Measurements from ENCODE around the gene GID8. TPM values are rescaled to one million over a fixed set of nuclear protein-coding genes. Genes with fewer than 3 reads are reported as not detected.

Gene GID8
- total and polyA plus RNA-seq, 2 experiments from 2014 or later, result 41.8 to 106 TPM

DNA sequence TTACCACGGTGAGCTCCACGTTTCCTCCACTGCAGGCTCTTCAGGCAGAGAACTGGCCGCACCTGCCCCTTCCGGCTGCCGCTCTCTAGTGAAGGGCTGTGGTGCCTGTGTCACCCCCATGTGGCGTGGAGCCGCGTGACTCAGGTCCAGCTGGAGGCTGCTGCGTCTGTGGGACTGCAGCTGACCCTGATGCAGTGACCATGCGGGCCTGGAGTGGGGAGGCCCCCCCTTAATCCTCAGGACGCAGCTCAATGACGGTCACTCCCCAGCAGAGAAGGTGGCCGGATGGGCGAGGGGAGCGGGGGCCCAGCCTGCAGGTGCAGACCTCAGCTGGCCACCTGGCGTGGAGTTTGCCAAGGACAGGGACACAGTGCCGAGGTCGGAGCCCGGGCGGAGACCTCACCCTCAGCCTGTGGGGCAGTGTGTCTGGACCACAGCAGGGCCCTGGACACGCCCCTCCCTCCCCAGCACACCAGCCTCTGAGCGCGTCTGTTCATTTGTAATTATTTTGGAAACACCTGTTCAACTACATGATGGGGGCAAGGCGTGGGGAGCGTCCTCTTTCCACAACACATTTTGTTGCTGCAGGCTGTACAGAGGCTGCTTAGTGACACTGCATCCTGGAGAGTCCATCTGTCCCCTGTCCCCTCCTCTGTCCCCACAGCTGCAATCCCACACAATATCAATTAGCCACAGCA, 58.1 kb downstream of the GID8 start (continued):
- TF ChIP-seq, protein P1, sequence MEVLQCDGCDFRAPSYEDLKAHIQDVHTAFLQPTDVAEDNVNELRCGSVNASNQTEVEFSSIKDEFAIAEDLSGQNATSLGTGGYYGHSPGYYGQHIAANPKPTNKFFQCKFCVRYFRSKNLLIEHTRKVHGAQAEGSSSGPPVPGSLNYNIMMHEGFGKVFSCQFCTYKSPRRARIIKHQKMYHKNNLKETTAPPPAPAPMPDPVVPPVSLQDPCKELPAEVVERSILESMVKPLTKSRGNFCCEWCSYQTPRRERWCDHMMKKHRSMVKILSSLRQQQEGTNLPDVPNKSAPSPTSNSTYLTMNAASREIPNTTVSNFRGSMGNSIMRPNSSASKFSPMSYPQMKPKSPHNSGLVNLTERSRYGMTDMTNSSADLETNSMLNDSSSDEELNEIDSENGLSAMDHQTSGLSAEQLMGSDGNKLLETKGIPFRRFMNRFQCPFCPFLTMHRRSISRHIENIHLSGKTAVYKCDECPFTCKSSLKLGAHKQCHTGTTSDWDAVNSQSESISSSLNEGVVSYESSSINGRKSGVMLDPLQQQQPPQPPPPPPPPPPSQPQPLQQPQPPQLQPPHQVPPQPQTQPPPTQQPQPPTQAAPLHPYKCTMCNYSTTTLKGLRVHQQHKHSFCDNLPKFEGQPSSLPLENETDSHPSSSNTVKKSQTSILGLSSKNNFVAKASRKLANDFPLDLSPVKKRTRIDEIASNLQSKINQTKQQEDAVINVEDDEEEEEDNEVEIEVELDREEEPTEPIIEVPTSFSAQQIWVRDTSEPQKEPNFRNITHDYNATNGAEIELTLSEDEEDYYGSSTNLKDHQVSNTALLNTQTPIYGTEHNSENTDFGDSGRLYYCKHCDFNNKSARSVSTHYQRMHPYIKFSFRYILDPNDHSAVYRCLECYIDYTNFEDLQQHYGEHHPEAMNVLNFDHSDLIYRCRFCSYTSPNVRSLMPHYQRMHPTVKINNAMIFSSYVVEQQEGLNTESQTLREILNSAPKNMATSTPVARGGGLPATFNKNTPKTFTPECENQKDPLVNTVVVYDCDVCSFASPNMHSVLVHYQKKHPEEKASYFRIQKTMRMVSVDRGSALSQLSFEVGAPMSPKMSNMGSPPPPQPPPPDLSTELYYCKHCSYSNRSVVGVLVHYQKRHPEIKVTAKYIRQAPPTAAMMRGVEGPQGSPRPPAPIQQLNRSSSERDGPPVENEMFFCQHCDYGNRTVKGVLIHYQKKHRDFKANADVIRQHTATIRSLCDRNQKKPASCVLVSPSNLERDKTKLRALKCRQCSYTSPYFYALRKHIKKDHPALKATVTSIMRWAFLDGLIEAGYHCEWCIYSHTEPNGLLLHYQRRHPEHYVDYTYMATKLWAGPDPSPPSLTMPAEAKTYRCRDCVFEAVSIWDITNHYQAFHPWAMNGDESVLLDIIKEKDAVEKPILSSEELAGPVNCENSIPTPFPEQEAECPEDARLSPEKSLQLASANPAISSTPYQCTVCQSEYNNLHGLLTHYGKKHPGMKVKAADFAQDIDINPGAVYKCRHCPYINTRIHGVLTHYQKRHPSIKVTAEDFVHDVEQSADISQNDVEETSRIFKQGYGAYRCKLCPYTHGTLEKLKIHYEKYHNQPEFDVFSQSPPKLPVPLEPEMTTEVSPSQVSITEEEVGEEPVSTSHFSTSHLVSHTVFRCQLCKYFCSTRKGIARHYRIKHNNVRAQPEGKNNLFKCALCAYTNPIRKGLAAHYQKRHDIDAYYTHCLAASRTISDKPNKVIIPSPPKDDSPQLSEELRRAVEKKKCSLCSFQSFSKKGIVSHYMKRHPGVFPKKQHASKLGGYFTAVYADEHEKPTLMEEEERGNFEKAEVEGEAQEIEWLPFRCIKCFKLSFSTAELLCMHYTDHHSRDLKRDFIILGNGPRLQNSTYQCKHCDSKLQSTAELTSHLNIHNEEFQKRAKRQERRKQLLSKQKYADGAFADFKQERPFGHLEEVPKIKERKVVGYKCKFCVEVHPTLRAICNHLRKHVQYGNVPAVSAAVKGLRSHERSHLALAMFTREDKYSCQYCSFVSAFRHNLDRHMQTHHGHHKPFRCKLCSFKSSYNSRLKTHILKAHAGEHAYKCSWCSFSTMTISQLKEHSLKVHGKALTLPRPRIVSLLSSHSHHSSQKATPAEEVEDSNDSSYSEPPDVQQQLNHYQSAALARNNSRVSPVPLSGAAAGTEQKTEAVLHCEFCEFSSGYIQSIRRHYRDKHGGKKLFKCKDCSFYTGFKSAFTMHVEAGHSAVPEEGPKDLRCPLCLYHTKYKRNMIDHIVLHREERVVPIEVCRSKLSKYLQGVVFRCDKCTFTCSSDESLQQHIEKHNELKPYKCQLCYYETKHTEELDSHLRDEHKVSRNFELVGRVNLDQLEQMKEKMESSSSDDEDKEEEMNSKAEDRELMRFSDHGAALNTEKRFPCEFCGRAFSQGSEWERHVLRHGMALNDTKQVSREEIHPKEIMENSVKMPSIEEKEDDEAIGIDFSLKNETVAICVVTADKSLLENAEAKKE (CRISPR knock-in tag; IDR thresholded peaks at IDR 0.05), result no peak
- TF ChIP-seq STAT1 (IDR thresholded peaks at IDR 0.05; ENCODE audit: unreplicated experiment), result no peak

DNA sequence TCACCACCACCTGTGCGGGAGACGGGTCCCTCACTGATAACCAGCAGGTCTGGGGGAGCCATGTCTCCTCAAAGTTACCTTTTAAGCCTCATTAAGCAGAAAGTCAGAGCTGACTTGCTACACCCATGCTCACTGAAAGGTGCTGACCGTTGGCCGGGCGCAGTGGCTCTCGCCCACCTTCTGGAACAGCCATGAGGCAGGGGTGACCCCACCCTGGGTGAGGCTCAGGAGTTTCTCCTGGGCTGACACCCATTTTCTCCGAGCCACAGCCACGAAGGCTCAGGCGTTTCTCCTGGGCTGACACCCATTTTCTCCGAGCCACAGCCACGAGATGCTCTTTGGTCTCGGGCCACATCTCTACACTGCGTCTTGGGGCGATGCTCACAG, 58.6 kb downstream of the GID8 start:
- H3K4me3 Mint-ChIP-seq, result no peak overlapping the region
- no peaks in the 10 kb centered on the region for H3K9me3 Mint-ChIP-seq
- DNase-seq (ENCODE audit: low spot score) (no peak), ATAC-seq (no peak)
- no peaks in the 10 kb centered on the region for H3K27me3 ChIP-seq (ENCODE audit: insufficient read depth)
- no peak overlapping the region for H2AFZ ChIP-seq
- no peak overlapping the region for H3K4me2 ChIP-seq
- no peak overlapping the region for H3K4me3 ChIP-seq
- H3K27ac Mint-ChIP-seq, result no peak overlapping the region
- no peak overlapping the region for H3K27ac ChIP-seq (ENCODE audit: low read depth)
- peaks cover 46% of the 10 kb centered on the region for H3K4me1 Mint-ChIP-seq
- H4K20me1 ChIP-seq (replicated peaks; ENCODE audit: insufficient read depth), result no peaks in the 10 kb centered on the region
- H3K36me3 ChIP-seq (ENCODE audit: insufficient read depth), result no peaks in the 10 kb centered on the region
- no peaks in the 10 kb centered on the region for H3K36me3 Mint-ChIP-seq (ENCODE audit: low read depth)
- no peaks in the 10 kb centered on the region for H3K9me2 ChIP-seq (ENCODE audit: insufficient read depth)
- no peaks in the 10 kb centered on the region for H3K79me2 ChIP-seq (replicated peaks; ENCODE audit: insufficient read depth)
- no peak for TF ChIP-seq EZH2phosphoT487 (IDR thresholded peaks at IDR 0.05; ENCODE audit: unreplicated experiment)
- TF ChIP-seq STAT1 (IDR thresholded peaks at IDR 0.05; ENCODE audit: unreplicated experiment), result no peak
- TF ChIP-seq CTCF (conservative IDR thresholded peaks at IDR 0.05; ENCODE audit: low read depth in 2 of 2), result no peak
- no peak for TF ChIP-seq NANOG (IDR thresholded peaks at IDR 0.05; ENCODE audit: borderline replicate concordance)
- no peak for TF ChIP-seq REST (IDR thresholded peaks at IDR 0.05; ENCODE audit: unreplicated experiment)
- H3K27me3 Mint-ChIP-seq (ENCODE audit: insufficient read depth, low read depth, poor library complexity), result peaks cover 42% of the 10 kb centered on the region
- peaks cover 22% of the 10 kb centered on the region; the same call in 1 of the 2 replicates for H3F3A ChIP-seq (replicated peaks; ENCODE audit: low read depth)
- H3K4me1 ChIP-seq (ENCODE audit: insufficient read depth), result peaks cover 35% of the 10 kb centered on the region

Measured in GM23338 (cell line).